HG02798 (cell line): Measurements from ENCODE around the gene MAP2K3.
A peak's percentile ranks its signal among the peaks of the same experiment; 100 is the strongest.
"Not testable (repeated sequence)": the region's sequence is repeated elsewhere in the genome, so short reads cannot be mapped to it uniquely, and the experiment has no call there.

Experiments used
- ATAC-seq: cut with Tn5 transposase; IDR thresholded peaks from one replicate; pipeline ENCODE4 v1.9.1; 2021; ENCODE audit warnings: mild to moderate bottlenecking; ENCODE audit not compliant: unreplicated experiment, poor library complexity

MAP2K3 gene

DNA sequence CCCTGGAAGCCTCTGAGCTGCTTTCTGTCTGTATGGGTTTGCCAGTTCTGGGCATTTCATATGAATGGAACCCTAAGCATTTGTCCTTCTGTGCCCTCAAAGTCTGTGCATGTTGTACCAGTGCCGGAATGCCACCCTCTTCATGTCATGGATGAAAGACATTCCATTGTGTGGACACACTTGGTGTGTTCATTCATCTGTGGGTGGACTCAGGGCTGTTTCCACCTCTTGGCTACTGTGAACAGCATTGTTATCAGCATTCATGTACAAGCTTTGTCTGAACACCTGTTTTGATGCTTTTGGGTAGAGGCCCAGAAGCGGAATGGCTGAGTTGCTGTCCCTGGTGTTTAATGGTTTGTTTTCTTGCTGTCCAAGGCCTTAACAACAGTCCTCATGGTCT lies 61.6 kb downstream of the MAP2K3 start:
- not testable (repeated sequence) for ATAC-seq

DNA sequence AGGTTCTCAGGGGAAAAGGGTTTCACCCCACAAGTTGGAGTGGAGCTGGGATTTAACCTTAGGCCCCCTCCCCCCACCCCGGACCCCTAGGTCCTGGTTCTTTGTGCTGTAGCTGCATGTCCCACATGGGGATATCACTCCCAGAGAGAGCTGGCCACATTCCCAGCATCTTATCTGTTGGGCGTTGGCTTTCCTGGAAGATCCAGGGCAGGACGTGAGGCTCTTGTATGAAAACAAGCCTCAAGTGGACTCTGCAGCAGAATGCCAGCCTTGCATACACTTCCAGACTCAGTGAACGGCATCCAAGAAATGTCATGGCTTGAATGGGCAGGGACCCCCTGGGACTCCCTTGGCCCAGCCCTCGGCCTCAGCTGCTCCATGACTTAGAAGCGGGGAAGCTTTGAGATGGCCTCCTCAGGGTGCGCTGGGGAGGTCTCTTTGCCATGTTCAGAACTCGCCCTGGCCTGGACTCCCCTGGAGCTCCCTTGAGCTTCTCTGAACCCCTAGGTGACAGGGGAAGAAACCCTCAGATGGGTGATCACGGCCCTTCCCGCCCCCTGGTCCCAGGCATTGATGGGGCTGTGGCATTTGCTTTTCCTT lies 62.2 kb downstream of the MAP2K3 start:
- not testable (repeated sequence) for ATAC-seq

DNA sequence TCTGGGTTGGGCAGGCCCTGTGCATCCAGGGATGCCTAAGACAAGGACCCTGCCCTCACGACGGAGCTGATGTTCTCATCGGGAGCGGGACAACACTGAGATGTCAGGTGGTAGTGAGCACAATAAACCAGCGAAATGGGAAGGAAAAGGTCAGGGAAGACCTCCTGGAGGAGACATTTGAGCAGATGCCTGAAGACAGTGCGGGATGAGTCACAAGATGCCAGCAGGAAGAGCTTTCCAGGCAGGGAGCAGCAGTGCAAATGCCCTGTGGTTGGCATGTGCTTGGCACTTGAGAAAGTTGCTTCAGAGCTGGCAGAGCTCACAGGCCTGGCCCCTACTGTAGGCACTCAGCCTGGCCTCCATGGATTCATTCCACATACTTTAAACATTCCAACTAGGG lies 63.1 kb downstream of the MAP2K3 start:
- ATAC-seq: not testable (repeated sequence)

DNA sequence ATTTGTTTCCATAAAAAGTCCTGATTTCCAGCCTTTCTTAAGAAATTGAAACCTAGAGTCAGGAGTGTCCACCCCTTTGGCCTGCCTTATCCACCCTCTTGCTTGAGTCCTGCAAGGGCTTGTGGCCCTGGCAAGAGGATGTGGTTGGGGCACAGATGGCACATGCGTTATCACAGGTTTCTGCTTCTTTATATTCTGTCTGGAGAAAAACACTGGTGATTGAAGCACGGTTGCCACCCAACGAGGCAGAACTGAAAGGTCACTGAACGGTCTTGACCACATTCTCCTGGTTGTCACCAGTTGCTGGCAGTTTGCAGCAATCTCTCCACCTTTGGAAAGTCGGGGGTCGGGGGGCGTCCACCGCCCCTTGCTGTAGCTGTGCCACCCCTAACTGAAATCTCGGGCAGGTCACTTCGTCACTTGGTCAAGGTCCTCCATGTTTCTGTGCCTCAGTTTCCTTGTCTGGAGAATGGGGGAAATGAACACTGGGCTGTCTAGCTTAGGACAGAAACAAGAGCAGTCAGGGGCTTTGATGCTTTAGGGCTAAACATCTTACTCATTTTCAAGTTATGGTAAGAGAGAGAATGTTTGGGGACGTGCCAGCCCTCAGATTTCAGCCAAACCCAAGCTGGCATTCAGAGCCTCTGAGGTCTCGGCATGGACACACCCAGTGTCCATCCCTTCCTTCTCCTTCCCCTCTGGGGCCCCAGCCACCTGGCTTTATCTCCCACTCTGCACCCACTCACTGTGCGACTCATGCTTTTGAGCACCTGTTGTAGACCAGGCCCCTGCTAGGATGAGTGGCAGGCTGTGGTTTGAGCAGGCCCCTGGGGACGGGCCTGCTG lies 63.8 kb downstream of the MAP2K3 start:
- ATAC-seq: peak; percentile 73

DNA sequence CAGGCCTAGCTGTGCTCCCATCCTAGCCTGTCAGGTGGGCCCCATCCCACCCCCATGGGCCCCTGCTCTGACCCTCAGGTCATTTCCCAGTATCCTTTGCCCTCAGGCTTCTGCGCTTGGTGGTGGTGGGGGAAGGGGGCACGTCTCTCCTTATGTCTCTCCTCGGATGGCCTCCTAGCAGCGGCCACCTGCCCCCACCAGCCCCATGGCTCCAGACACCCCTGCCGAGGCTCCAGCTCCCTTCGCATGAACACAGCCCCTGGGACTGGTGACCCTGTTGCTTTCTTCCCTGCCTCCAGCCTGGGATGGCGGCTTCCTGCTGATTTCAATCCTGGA lies 64.4 kb downstream of the MAP2K3 start:
- ATAC-seq: not testable (repeated sequence)

DNA sequence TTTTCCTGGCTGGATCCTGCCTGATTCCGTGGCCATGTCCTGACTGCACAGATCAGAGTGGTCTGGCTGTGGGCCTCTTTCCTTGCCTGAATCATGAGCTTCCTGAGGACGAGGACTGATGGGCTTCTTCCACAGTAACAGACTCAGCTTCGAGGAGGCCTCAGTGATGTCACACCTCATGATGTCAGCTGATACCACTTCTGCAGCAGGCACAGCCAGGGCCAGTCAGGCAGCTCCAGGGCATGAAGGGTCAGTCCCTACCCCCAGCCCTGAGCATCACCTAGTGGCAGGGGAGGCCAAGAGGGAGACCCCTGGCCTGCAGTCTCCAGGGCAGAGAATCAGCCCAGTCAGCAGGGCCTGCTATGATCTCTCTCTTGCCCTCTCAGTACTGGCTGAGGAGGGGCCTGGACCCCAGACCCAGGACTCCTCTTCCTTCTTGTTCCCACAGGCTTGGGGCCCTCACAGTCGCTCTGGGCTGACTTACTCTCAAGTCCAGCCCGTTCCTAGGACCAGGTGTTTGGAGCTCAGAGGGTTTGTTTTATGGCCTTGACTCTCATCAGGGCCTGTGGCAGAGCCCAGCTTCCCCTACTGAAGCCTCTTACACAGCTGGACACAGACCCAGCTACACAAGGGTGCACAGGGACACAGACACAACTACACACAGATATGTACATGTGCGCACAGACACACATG lies 65.0 kb downstream of the MAP2K3 start:
- ATAC-seq: not testable (repeated sequence)

DNA sequence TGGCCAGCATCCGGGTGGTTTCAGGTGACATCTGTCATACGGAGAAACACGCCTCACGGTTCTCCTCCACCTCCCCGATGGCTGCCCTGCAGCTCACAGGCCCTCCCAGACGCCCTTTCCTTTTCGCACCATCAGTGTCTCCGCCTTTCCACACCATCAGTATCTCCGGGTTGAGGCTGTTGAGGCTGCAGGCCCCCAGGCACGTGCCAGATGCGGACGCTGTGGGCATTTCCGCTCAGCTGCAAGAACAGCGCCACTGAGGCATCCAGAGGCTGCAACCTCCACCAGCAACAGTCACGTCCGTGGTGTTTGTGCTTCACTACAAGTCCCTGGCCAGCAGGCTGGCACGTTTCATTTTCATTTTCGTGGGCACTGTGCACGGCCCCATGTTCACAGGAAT lies 66.0 kb downstream of the MAP2K3 start:
- not testable (repeated sequence) for ATAC-seq

DNA sequence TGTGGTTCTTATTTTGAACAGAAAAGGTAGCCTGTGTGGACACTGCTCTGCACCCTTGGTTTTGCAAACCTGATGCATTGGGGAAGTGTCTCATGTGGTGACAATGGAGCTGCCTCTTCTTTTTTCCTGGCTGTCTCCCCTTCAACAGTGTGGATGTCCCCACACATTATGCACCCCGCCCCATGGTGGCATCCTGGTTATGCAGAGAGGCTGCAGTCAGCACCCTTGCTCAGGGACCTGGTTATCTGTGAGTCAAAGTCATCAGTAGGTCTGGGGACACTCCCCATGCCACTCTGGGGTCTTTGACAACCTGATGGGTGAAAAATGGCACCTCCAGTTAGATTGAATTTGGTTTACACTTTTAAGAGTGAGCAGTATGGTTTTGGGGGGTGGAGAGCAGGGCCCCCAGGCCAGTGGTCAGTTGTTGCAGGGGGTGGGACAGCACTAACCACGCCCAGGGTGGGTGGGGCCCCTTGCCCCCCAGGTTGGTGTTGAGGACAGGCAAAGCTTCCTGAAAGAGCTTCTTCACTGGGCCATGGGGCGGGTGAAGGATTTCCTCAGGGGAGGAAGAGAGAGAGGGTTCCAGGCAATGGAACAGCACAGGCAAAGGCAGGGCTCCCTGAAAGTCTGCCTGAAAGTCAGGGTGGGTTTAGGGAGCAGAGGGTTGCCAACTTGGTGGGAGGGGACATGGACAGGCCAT lies 67.0 kb downstream of the MAP2K3 start:
- ATAC-seq: no peak

DNA sequence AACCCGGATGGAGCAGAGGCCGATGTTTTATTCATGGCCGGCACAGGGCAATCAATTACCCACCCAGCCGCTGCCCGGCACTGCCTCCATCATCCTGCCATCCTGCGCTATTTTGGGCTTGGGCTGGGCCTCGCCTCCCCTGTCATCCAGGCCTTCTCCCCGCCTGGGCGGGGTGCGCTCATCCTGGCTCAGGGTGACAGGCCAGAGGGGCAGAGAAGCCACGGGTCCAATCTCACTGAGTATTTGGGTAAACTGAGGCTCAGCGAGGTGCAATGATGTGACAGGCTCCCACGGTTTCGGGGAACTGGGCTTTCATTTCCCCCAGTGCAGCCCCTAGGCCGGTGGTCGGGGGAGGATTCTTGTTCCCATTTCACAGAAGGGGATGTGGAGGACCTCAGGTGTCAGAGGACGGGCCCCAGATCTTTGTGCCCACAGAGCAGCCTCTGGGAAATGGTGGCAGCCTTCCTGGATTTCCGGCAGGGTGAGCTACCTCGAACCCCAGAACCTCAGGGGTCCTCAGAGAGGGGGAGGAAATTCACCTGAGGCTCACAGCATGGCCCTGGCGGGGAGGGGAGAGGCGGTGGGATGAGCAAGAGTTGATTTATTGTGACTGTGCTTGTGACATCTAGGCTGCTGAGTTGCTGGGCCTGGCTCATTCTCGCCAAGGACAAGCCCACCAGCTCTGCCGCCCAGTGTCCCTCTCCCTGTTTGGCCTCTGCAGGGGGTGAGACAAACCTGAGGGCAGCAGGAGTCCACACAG lies 67.9 kb downstream of the MAP2K3 start:
- ATAC-seq: no peak

DNA sequence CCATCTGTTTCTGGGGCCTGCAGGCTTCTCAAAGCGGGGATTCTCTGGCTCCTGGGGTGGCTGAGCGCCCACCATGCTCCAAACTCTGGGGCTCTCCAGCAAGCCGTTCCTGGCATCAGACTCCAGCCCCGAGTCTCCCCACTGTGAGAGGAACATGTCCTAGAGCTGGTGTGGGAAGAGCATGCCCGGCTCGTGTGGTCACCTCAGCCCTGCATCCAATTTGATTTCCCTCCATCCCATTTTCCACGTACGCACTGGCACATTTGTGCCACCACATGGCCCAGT lies 68.4 kb downstream of the MAP2K3 start:
- no peak for ATAC-seq

DNA sequence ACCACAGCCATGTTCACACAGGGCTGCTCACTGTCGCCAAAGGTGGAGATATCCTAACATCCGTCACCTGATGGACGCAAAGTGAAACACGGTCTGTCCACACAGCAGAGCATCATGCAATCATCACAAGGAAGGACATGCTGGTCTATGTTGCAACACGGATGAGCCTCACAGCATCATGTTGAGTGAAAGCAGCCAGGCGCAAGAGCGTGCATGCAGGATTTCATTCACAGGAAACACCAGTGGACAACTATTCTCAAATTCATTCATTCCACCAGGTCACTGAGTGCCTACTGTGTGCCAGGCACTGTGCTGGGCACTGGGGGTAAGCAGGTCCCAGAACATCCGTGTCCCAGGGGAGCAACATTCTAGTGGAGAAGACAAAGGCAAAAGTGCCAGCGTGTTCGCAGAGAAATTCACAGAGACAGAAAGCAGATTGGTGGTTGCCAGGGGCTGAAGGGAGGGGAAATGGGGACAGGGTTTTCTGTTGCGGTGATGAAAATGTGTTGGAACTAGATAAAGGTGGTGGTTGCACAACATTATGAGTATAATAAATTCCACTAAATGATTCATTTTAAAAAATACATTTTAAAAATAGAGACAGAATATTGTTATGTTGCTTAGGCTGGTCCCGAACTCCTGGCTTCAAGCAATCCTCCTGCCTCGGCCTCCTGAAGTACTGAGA lies 69.0 kb downstream of the MAP2K3 start:
- ATAC-seq: no peak

DNA sequence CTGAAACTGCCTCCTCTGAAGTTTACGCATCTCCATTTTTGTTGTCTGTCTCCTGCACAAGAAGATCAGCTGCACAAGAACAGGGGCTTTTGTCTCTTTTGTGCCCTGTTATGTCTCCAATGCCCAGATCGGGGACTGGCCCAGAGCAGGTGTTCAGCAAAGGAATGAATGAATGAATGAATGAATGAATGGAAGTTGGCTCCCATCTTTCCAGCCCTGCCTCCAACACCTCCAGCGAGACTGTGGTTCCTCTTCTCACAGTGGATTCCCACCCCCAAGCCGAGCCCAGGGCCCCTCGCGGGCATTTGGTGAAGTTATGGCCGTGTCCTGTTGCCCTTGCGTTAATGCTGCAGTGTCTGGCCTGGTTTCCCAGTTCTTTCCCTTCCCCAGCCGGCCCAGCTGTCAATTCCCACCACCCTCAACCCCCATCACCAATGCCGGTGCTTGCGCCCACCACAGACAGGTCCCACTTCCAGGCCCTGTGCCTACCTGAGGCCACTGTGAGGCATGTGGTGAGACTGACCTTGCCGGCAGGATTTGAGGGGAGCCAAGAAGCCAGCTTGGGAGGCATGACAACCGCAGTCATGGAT lies 70.4 kb downstream of the MAP2K3 start:
- ATAC-seq: no peak

DNA sequence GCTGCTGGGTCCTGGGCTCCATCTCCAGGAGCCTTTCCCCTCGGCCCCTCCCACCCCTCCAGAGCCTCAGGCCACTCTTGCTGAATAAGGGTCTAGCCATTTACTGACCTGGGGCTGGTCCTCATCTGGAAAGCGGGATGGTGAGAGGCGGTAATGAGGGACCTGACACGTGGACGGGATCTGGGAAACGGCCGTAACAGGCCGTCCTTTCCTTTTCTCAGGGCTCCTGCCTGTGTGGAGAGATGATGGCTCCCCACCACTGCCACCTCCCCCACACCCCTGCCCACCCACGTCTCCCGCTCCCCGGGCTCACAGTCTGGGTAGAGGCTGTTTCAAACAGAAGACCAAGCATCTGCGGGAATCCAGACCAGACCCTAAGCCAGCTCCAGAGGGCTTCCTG lies 71.1 kb downstream of the MAP2K3 start:
- no peak for ATAC-seq

DNA sequence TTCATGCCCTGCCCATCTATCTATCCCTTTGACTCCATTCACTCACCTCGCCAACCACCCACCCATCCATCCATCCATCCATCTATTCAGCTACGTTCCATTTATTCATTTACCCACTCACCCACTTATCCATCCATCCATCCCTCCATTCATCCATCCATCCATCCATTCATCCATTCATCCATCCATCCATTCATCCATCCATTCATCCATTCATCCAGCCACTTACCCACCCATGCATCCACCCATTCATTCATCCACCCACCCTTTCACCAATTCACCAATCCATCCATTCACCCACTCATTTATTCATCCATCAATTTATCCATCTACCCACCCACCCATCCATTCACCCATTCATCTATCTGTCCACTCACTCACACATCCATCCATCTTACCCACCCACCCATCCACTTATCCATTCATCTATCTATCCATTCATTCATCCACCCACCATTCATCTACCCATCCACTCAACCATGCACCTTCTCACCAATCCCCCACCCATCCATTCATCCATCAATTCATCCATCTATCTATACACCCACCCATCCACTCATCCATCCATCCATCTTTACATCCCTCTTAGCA lies 72.1 kb downstream of the MAP2K3 start:
- no peak for ATAC-seq

DNA sequence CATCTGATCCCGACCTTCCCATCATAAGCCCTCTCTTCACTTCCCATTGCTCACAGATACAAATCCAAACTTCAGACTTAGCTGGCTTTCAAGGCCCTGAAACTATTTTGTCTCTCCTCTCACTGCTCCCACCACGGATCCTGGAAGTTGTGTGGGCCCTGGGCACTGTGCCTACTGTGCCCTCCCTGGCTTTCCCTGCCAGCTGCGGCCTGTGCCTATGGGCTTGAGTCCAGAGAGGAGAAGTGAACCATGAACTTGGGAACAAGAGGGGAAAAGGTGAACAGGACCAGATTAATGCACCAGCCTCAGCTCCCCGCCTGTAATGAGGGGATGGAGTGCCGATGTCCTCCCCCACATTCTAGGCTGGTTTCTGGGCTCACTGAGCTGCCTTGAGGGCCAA lies 72.8 kb downstream of the MAP2K3 start:
- ATAC-seq: no peak

DNA sequence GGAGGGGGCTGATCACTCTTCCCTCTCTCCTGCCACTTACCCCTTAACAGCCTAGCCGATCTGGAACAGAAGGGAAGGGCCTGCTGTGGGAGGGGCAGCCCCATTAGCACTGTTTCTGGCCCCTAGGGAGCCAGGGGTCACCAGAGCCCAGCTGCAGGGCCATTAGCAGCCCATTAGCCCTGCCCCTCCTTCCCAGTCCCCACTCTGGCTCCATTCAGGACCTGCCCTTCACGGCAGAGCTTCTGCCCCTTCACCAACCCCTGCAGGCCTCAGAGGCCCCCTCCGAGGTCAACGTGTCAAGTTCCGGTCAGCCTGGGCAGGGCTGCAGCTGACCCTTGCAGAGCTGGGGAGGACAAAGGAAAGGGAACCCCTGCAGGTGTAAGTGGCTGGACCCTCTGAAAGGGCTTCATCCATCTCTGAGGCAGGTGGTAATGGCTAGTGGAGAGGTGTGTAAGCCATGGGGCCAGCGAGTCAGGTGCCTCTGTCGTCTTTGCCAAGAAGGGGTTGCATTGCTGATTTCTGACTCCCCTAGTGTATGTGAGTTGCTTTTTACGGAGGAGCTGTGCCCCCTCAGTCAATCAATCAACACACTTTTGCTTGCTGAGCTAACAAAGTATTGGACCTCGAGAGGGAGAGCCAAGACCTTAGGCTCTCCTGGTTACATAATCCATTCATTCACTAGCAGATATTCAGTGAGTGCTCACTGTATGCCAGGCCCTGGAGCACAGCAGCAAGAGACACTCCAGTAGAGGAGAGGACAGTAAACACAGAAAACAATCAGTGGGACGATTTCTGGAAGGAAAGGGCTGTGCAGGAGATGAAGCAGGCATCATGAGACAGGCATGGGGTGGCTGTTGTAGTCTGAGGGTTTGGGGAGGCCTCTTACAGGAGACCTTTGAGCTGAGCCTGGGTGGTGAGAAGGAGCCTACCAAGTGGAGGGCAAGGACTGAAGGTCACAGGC lies 73.5 kb downstream of the MAP2K3 start:
- no peak for ATAC-seq

DNA sequence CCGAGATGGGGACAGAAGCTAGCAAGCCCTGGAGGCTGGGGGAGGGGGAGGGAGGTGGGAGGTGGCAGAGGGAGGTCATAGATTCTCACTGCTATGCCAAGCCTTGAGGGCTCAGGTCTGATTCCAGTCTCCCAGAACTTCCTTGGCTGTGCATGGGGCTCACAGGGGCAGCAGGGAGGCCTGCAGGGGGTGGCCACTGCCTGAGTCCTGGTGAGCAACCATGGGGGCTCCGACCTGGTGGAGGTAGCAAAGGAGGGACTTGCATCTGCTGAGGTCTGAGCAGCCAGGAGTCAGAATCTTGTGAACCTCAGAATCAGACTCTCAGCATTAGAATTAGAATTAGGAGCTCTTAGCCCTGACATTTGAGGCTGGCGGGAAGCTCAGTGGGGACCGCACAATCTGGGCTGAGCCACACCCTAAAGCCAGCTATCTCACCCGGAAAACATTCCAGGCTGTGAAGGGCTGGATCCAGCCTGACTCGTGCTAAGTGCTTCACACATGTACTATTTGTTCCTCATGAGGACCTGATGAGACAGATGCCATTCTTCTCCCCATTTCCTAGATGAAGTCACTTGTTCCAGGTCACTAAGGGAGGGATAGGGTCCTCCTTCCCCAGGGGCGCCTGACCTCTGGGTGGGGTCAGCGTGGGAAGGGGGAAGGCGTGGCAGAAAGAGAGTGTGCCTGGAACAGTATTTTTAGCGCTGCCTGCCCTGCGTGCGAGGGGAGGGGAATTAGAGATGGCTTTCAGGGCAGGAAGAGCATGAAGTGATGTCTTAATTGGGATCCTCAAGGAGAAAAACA lies 74.4 kb downstream of the MAP2K3 start:
- ATAC-seq: no peak
